Neural progenitor cell (in vitro differentiated cells): ENCODE results near the gene CFAP161. TPM values are rescaled to one million over a fixed set of nuclear protein-coding genes. Genes with fewer than 3 reads are reported as not detected.

Source experiments
- DNase-seq: peaks from one replicate; pipeline ENCODE4 v3.0.0-alpha.2; 2016; ENCODE audit warnings: low spot score
- H2AFZ ChIP-seq: fragments of 200-600 bp; sonication (generic); replicated peaks from 2 replicates; pipeline ENCODE4 v1.6.1; 2016; ENCODE audit warnings: antibody characterized with exemption
- H3F3A ChIP-seq: fragments of 200-600 bp; sonication (generic); 2 replicates; pipeline ENCODE4 v1.6.1; 2016; ENCODE audit warnings: antibody characterized with exemption, low read depth
- H3K27ac ChIP-seq: fragments of 200-600 bp; sonication (generic); 2 replicates; pipeline ENCODE4 v1.5.1; 2016; ENCODE audit warnings: mild to moderate bottlenecking
- H3K27me3 ChIP-seq: fragments of 200-600 bp; sonication (generic); 2 replicates; pipeline ENCODE4 v1.6.1; 2016; ENCODE audit warnings: mild to moderate bottlenecking, moderate library complexity
- H3K36me3 ChIP-seq: fragments of 200-600 bp; sonication (generic); 2 replicates; pipeline ENCODE4 v1.5.1; 2016
- H3K4me1 ChIP-seq: fragments of 200-600 bp; sonication (generic); 2 replicates; pipeline ENCODE4 v1.6.1; 2016; ENCODE audit warnings: mixed run types
- H3K4me2 ChIP-seq: fragments of 200-600 bp; sonication (generic); 2 replicates; pipeline ENCODE4 v1.6.1; 2016
- H3K4me3 ChIP-seq: fragments of 200-600 bp; sonication (generic); 2 replicates; pipeline ENCODE4 v1.5.1; 2016
- H3K79me2 ChIP-seq: fragments of 200-600 bp; sonication (generic); 2 replicates; pipeline ENCODE4 v1.6.1; 2016; ENCODE audit warnings: low read depth
- H3K9ac ChIP-seq: fragments of 200-600 bp; sonication (generic); 2 replicates; pipeline ENCODE4 v1.6.1; 2016
- H3K9me3 ChIP-seq: fragments of 200-600 bp; sonication (generic); 2 replicates; pipeline ENCODE4 v1.5.1; 2016; ENCODE audit warnings: low read depth
- H4K20me1 ChIP-seq: fragments of 200-600 bp; sonication (generic); 2 replicates; pipeline ENCODE4 v1.6.1; 2016; ENCODE audit warnings: low read depth
- H3K27ac Mint-ChIP-seq: 3 replicates; pipeline ENCODE4 v1.8.0; 2021; ENCODE audit warnings: mixed read lengths
- H3K27me3 Mint-ChIP-seq: 2 replicates; pipeline ENCODE4 v1.8.0; 2022; ENCODE audit warnings: low read depth, mild to moderate bottlenecking, inconsistent platforms, moderate library complexity, mixed read lengths; ENCODE audit not compliant: insufficient read depth
- H3K36me3 Mint-ChIP-seq: 3 replicates; pipeline ENCODE4 v1.8.0; 2021; ENCODE audit warnings: mixed read lengths
- H3K4me1 Mint-ChIP-seq: 3 replicates; pipeline ENCODE4 v1.8.0; 2021; ENCODE audit warnings: mixed read lengths
- H3K4me3 Mint-ChIP-seq: 3 replicates; pipeline ENCODE4 v1.8.0; 2021; ENCODE audit warnings: mild to moderate bottlenecking, moderate library complexity, mixed read lengths
- H3K9me3 Mint-ChIP-seq: 3 replicates; pipeline ENCODE4 v1.8.0; 2020; ENCODE audit warnings: mixed read lengths
- EZH2 ChIP-seq: fragments of 200-600 bp; sonication (generic); IDR thresholded peaks from 2 replicates; pipeline ENCODE4 v1.6.1; 2017; ENCODE audit warnings: antibody characterized with exemption, mild to moderate bottlenecking, moderate library complexity
- EZH2phosphoT487 ChIP-seq: fragments of 200-600 bp; sonication (generic); IDR thresholded peaks from 2 replicates; pipeline ENCODE4 v1.6.1; 2017; ENCODE audit warnings: antibody characterized with exemption
- total RNA-seq: library from RNA; depleted of rRNA; stranded (reverse); fragments of >200 nt; gene quantifications from 2 replicates; pipeline ENCODE4 v1.2.3, GENCODE V29; 2015; ENCODE audit warnings: low replicate concordance
- TF ChIP-seq, protein P1 (sequence below): fragments of 200-600 bp; sonication (generic); IDR thresholded peaks from 2 replicates; pipeline ENCODE4 v1.5.1; 2017; ENCODE audit warnings: antibody characterized with exemption, mild to moderate bottlenecking

The CFAP161 gene
- total RNA-seq, 1 donor from 2014 or later: 1.9 TPM

DNA sequence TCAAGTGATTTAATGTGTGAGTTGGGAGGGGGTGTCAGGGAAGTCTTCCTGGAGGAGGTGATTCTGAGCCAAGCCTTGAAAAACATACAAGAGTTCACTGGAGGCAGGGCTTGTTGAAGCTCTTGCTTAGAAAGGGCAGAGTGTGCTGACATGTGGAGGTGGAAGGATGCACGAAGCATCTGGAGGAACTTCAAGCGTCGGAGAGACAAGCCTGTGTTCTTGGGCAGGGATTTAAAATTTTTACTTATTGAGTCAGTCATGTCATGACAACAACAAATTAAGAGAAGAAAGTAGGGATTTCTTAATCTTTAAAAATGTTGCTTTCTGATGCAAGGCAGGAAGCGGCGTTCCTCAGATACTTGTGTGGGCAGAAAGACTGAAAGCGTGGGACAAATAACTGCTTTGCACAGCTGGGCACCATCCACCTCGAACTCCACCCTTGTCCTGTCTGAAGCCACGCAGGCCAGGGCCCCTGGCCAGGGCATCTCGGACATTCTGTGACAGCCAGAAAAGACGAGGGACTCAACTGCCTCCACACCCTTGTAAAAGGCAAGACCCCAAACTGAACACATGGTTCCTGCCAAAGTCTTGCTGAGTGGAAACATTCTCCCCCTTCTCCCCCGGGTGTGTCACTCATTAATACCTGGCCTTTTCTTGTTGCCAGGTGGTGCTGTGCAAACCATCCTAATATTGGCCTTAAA, 55.7 kb downstream of the CFAP161 start:
- Mint-ChIP-seq H3K36me3 (no peaks in the 10 kb centered on the region), H3K4me1 (peaks cover 3% of the 10 kb centered on the region), H3K4me3 (no peak overlapping the region), H3K27ac (no peak overlapping the region), H3K9me3 (no peaks in the 10 kb centered on the region), H3K27me3 (peaks cover 5% of the 10 kb centered on the region)
- H3K9ac ChIP-seq: no peak overlapping the region
- peaks cover 5% of the 10 kb centered on the region for H3K4me1 ChIP-seq
- no peaks in the 10 kb centered on the region for H4K20me1 ChIP-seq
- no peak overlapping the region for H3K4me3 ChIP-seq
- H3K27me3 ChIP-seq: no peaks in the 10 kb centered on the region
- H3K27ac ChIP-seq: no peak overlapping the region
- H2AFZ ChIP-seq: no peak overlapping the region
- no peak overlapping the region for H3K4me2 ChIP-seq
- H3K36me3 ChIP-seq: no peaks in the 10 kb centered on the region
- TF ChIP-seq EZH2phosphoT487 (no peak), EZH2 (no peak)
- TF ChIP-seq, protein P1, sequence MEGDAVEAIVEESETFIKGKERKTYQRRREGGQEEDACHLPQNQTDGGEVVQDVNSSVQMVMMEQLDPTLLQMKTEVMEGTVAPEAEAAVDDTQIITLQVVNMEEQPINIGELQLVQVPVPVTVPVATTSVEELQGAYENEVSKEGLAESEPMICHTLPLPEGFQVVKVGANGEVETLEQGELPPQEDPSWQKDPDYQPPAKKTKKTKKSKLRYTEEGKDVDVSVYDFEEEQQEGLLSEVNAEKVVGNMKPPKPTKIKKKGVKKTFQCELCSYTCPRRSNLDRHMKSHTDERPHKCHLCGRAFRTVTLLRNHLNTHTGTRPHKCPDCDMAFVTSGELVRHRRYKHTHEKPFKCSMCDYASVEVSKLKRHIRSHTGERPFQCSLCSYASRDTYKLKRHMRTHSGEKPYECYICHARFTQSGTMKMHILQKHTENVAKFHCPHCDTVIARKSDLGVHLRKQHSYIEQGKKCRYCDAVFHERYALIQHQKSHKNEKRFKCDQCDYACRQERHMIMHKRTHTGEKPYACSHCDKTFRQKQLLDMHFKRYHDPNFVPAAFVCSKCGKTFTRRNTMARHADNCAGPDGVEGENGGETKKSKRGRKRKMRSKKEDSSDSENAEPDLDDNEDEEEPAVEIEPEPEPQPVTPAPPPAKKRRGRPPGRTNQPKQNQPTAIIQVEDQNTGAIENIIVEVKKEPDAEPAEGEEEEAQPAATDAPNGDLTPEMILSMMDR: no peak
- DNase-seq: no peak
- H3K9me3 ChIP-seq: no peaks in the 10 kb centered on the region
- H3K79me2 ChIP-seq: no peaks in the 10 kb centered on the region
- no peaks in the 10 kb centered on the region for H3F3A ChIP-seq

DNA sequence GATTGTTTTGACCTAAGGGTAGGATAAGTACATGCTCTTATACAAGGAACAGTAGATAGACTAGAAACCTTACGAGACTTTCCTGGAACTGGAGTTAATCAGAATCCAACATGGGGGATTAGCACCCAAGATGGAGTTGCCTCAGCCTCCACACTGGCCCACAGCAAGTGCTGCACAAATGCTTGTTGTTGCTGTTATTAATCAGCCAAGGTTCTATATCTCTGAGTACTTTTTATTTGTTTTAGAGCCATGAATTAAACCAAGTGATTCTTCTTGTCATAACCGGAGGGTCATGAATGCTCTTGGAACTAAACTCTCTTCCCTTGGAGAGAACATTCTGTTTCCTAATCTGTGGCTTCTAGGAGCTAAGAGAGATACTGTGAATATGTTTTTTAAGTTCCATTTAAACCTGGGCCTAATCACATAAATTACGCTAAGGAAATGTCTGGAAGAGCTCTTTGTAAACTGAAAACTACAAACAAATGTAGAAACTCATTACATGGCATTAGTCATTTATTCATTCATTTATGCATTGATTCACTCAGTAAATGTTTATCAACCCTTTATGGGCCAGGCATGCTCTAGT, 56.9 kb downstream of the CFAP161 start:
- Histone ChIP-seq H2AFZ (no peak overlapping the region), H3K9ac (no peak overlapping the region), H3F3A (no peaks in the 10 kb centered on the region), H3K4me3 (no peak overlapping the region), H3K4me2 (no peak overlapping the region), H4K20me1 (no peaks in the 10 kb centered on the region), H3K27ac (no peak overlapping the region), H3K9me3 (no peaks in the 10 kb centered on the region), H3K79me2 (no peaks in the 10 kb centered on the region), H3K36me3 (no peaks in the 10 kb centered on the region), H3K4me1 (peaks cover 15% of the 10 kb centered on the region), H3K27me3 (no peaks in the 10 kb centered on the region)
- Mint-ChIP-seq H3K27me3 (peaks cover 5% of the 10 kb centered on the region), H3K9me3 (no peaks in the 10 kb centered on the region), H3K36me3 (no peaks in the 10 kb centered on the region), H3K27ac (no peak overlapping the region), H3K4me1 (peaks cover 9% of the 10 kb centered on the region), H3K4me3 (no peak overlapping the region)
- DNase-seq: no peak
- TF ChIP-seq, protein P1: no peak
- no peak for TF ChIP-seq EZH2phosphoT487
- TF ChIP-seq EZH2: no peak

DNA sequence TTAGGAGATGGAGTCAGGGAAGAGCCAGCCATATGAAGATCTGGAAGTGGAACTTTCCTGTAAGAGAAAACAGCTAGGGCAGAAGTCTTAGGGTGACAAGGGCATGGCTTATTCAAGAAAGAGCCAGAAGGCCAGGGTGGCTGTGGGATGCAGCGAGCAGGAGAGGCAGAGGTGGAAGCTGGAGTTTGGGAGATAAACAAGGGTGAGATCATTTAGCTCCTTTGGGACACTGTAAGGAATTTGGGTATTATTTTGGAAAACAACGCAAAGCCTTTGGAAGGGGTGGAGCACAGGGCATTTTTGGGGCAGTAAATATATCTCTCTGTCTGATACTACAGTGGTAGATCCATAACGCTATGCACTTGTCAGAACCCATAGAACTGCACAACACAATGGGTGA, 57.6 kb downstream of the CFAP161 start:
- no peaks in the 10 kb centered on the region for H3K27me3 ChIP-seq
- H3K9me3 ChIP-seq: no peaks in the 10 kb centered on the region
- H3K4me1 Mint-ChIP-seq: peaks cover 9% of the 10 kb centered on the region
- H3K27ac ChIP-seq: no peak overlapping the region
- no peak for DNase-seq
- no peak overlapping the region for H3K4me2 ChIP-seq
- H3K36me3 ChIP-seq: no peaks in the 10 kb centered on the region
- H3K4me3 ChIP-seq: no peak overlapping the region
- no peaks in the 10 kb centered on the region for H3K79me2 ChIP-seq
- H2AFZ ChIP-seq: no peak overlapping the region
- H3K9me3 Mint-ChIP-seq: no peaks in the 10 kb centered on the region
- no peaks in the 10 kb centered on the region for H3F3A ChIP-seq
- peaks cover 15% of the 10 kb centered on the region for H3K4me1 ChIP-seq
- H3K27me3 Mint-ChIP-seq: peaks cover 5% of the 10 kb centered on the region
- no peaks in the 10 kb centered on the region for H3K36me3 Mint-ChIP-seq
- no peak overlapping the region for H3K4me3 Mint-ChIP-seq
- no peaks in the 10 kb centered on the region for H4K20me1 ChIP-seq
- TF ChIP-seq EZH2 (no peak), EZH2phosphoT487 (no peak)
- TF ChIP-seq, protein P1: no peak
- no peak overlapping the region for H3K27ac Mint-ChIP-seq
- H3K9ac ChIP-seq: no peak overlapping the region
